GM23338 (cell line): ENCODE measurements around the gene RBFOX1. TPM values are rescaled to one million over a fixed set of nuclear protein-coding genes. Genes with fewer than 3 reads are reported as not detected.

Experiments
- ATAC-seq: fragments of 200-7000 bp; cut with Tn5 transposase; 3 replicates; pipeline ENCODE4 v1.9.1; 2020
- DNase-seq: peaks from one replicate; pipeline ENCODE4 v3.0.0-alpha.2; 2015; ENCODE audit warnings: low spot score
- H2AFZ ChIP-seq: fragments of 200-600 bp; sonication (generic); 2 replicates; pipeline ENCODE4 v1.8.0; 2016; ENCODE audit warnings: antibody characterized with exemption, mild to moderate bottlenecking, moderate library complexity
- H3F3A ChIP-seq: fragments of 200-600 bp; sonication (generic); replicated peaks from 2 replicates; pipeline ENCODE4 v1.8.0; 2017; ENCODE audit warnings: antibody characterized with exemption, mixed run types, low read depth
- H3K27ac ChIP-seq: fragments of 200-600 bp; sonication (generic); 2 replicates; pipeline ENCODE4 v1.6.1; 2016; ENCODE audit warnings: low read depth
- H3K27me3 ChIP-seq: fragments of 200-600 bp; sonication (generic); 2 replicates; pipeline ENCODE4 v1.8.0; 2016; ENCODE audit warnings: mild to moderate bottlenecking, mixed run types, moderate library complexity; ENCODE audit not compliant: insufficient read depth
- H3K36me3 ChIP-seq: fragments of 200-600 bp; sonication (generic); 2 replicates; pipeline ENCODE4 v1.8.0; 2016; ENCODE audit warnings: mild to moderate bottlenecking; ENCODE audit not compliant: insufficient read depth
- H3K4me1 ChIP-seq: fragments of 200-600 bp; sonication (generic); 2 replicates; pipeline ENCODE4 v1.8.0; 2016; ENCODE audit warnings: mild to moderate bottlenecking, moderate library complexity; ENCODE audit not compliant: insufficient read depth
- H3K4me2 ChIP-seq: fragments of 200-600 bp; sonication (generic); 2 replicates; pipeline ENCODE4 v1.7.1; 2017; ENCODE audit warnings: mixed run types
- H3K4me3 ChIP-seq: fragments of 200-600 bp; sonication (generic); 2 replicates; pipeline ENCODE4 v1.6.1; 2016; ENCODE audit warnings: mixed run types
- H3K79me2 ChIP-seq: fragments of 200-600 bp; sonication (generic); replicated peaks from 2 replicates; pipeline ENCODE4 v1.8.0; 2017; ENCODE audit warnings: mild to moderate bottlenecking; ENCODE audit not compliant: insufficient read depth
- H3K9me2 ChIP-seq: fragments of 200-600 bp; sonication (generic); 2 replicates; pipeline ENCODE4 v1.8.0; 2017; ENCODE audit not compliant: insufficient read depth
- H4K20me1 ChIP-seq: fragments of 200-600 bp; sonication (generic); replicated peaks from 2 replicates; pipeline ENCODE4 v1.8.0; 2017; ENCODE audit warnings: mild to moderate bottlenecking; ENCODE audit not compliant: insufficient read depth
- H3K27ac Mint-ChIP-seq: 2 replicates; pipeline ENCODE4 v1.8.0; 2020; ENCODE audit warnings: inconsistent platforms, mild to moderate bottlenecking, moderate library complexity, mixed read lengths
- H3K27me3 Mint-ChIP-seq: 3 replicates; pipeline ENCODE4 v1.8.0; 2022; ENCODE audit warnings: low read depth, mild to moderate bottlenecking, moderate library complexity, mixed read lengths, inconsistent platforms; ENCODE audit not compliant: insufficient read depth, poor library complexity
- H3K36me3 Mint-ChIP-seq: 3 replicates; pipeline ENCODE4 v1.8.0; 2021; ENCODE audit warnings: low read depth, mild to moderate bottlenecking, inconsistent platforms, moderate library complexity, mixed read lengths
- H3K4me1 Mint-ChIP-seq: 3 replicates; pipeline ENCODE4 v1.8.0; 2020; ENCODE audit warnings: mild to moderate bottlenecking, inconsistent platforms, mixed read lengths
- H3K4me3 Mint-ChIP-seq: 3 replicates; pipeline ENCODE4 v1.8.0; 2021; ENCODE audit warnings: moderate library complexity, mild to moderate bottlenecking, inconsistent platforms, mixed read lengths
- H3K9me3 Mint-ChIP-seq: 3 replicates; pipeline ENCODE4 v1.8.0; 2020; ENCODE audit warnings: moderate library complexity, mild to moderate bottlenecking, inconsistent platforms, mixed read lengths
- CTCF ChIP-seq, 2 experiments: fragments of 200-600 bp in 1 of 2; sonication (generic) in 1 of 2; conservative IDR thresholded peaks; 2 replicates each; pipeline versions ENCODE4 v1.5.1 to v1.6.1; 2016 to 2017; ENCODE audit warnings: antibody characterized with exemption in 2 of 2, low read depth in 2 of 2, mild to moderate bottlenecking in 2 of 2, moderate library complexity in 1 of 2
- EZH2phosphoT487 ChIP-seq: fragments of 200-600 bp; sonication (generic); IDR thresholded peaks from one replicate; pipeline ENCODE4 v1.8.1; 2018; ENCODE audit warnings: antibody characterized with exemption; ENCODE audit not compliant: unreplicated experiment
- STAT1 ChIP-seq: IDR thresholded peaks from one replicate; pipeline ENCODE4 v1.6.1; 2016; ENCODE audit warnings: antibody characterized with exemption; ENCODE audit not compliant: unreplicated experiment
- ZNF462 ChIP-seq: fragments of 250-450 bp; sonication (Bioruptor Pico); IDR thresholded peaks from 2 replicates; pipeline ENCODE4 v1.5.0; 2020; ENCODE audit warnings: mild to moderate bottlenecking, moderate library complexity
- polyA plus RNA-seq: library from polyadenylated mRNA; unstranded; fragments of >200 nt; fragmentation: Nextera tagmentation; extraction: Ambion mirVana; gene quantifications from 2 replicates; pipeline ENCODE4 v1.2.1, GENCODE V29; 2016
- total RNA-seq: library from RNA; depleted of rRNA; stranded (reverse); fragments of >200 nt; shearing (Covaris generic); gene quantifications from 2 replicates; pipeline ENCODE4 v1.2.3, GENCODE V29; 2014
- TF ChIP-seq, protein P1 (sequence below): IDR thresholded peaks from 2 replicates; pipeline ENCODE4 v1.6.1; 2016; ENCODE audit warnings: antibody characterized with exemption

Gene RBFOX1
- total and polyA plus RNA-seq, 2 experiments from 2014 or later = 2.5 to 3.6 TPM

DNA sequence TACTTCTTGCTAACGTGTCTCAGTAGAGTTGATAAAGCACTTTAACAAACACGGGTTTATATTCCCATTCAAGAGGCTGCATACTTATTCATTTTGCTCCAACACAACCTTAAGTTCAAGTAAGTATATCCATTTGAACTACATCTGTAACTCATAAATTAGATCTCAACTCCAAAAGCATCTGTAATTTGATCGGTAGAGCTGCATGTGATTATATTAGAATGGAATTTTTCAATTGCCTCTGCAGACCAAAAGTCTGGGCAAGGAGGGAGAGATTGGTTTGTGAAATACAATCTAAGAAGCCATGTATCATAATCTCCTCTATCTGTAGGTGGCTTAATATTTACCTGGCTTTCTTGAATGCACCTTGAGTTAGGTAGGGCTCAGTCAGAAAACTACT lies 371.0 kb downstream of the RBFOX1 start:
- 0 out of 2 replicates have a peak, but pooled peaks cover 3% of the 10 kb centered on the region for H3K36me3 ChIP-seq
- H3K27ac Mint-ChIP-seq = no peak overlapping the region
- H4K20me1 ChIP-seq = no peaks in the 10 kb centered on the region
- H3K27me3 Mint-ChIP-seq = peaks cover 4% of the 10 kb centered on the region
- H3K4me3 Mint-ChIP-seq = no peak overlapping the region
- no peak overlapping the region for H2AFZ ChIP-seq
- H3K4me1 ChIP-seq = no peaks in the 10 kb centered on the region
- no peaks in the 10 kb centered on the region for H3F3A ChIP-seq
- peaks cover 12% of the 10 kb centered on the region; the same call in 2 of the 3 replicates for H3K36me3 Mint-ChIP-seq
- DNase-seq (no peak), ATAC-seq (no peak)
- H3K9me3 Mint-ChIP-seq = peaks cover 20% of the 10 kb centered on the region
- no peak overlapping the region for H3K4me3 ChIP-seq
- no peaks in the 10 kb centered on the region for H3K79me2 ChIP-seq
- no peak overlapping the region for H3K4me2 ChIP-seq
- no peak overlapping the region for H3K27ac ChIP-seq
- no peaks in the 10 kb centered on the region for H3K4me1 Mint-ChIP-seq
- no peaks in the 10 kb centered on the region for H3K27me3 ChIP-seq
- TF ChIP-seq ZNF462 (CRISPR knock-in tag) = no peak
- no peak for TF ChIP-seq CTCF (conservative IDR thresholded peaks at IDR 0.05; ENCODE audit: low read depth in 2 of 2)
- TF ChIP-seq, protein P1, sequence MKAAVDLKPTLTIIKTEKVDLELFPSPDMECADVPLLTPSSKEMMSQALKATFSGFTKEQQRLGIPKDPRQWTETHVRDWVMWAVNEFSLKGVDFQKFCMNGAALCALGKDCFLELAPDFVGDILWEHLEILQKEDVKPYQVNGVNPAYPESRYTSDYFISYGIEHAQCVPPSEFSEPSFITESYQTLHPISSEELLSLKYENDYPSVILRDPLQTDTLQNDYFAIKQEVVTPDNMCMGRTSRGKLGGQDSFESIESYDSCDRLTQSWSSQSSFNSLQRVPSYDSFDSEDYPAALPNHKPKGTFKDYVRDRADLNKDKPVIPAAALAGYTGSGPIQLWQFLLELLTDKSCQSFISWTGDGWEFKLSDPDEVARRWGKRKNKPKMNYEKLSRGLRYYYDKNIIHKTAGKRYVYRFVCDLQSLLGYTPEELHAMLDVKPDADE = no peak
- no peak for TF ChIP-seq STAT1
- no peak for TF ChIP-seq EZH2phosphoT487
- H3K9me2 ChIP-seq = no peaks in the 10 kb centered on the region
